Measurements from ENCODE around the gene TGM2.
A peak's percentile ranks its signal among the peaks of the same experiment; 100 is the strongest.

Gene TGM2

GRCh38 chr20:38132156-38132909, 32.7 kb downstream of the TGM2 start:
- no peak for DNase-seq (ENCODE audit: low spot score)

- no peak for DNase-seq (ENCODE audit: low spot score)
These were observed 33.4 kb downstream of the TGM2 start for GRCh38 chr20:38131588-38132121.

- no peak for DNase-seq (ENCODE audit: low spot score)
These were observed 34.1 kb downstream of the TGM2 start for GRCh38 chr20:38130687-38131587.

- DNase-seq (ENCODE audit: low spot score), result no peak
These were observed 35.0 kb downstream of the TGM2 start for GRCh38 chr20:38129893-38130609.

GRCh38 chr20:38129248-38129865, 35.7 kb downstream of the TGM2 start:
- DNase-seq (ENCODE audit: low spot score), result no peak

GRCh38 chr20:38128691-38129090, 36.4 kb downstream of the TGM2 start:
- no peak for DNase-seq (ENCODE audit: low spot score)

GRCh38 chr20:38127920-38128528, 37.0 kb downstream of the TGM2 start:
- DNase-seq (ENCODE audit: low spot score), result no peak

- DNase-seq (ENCODE audit: low spot score), result no peak
These were observed 38.0 kb downstream of the TGM2 start for GRCh38 chr20:38126932-38127621.

- no peak for DNase-seq (ENCODE audit: low spot score)
These were observed 38.7 kb downstream of the TGM2 start for GRCh38 chr20:38126146-38126921.

GRCh38 chr20:38125157-38126056, 39.7 kb downstream of the TGM2 start:
- peak; percentile 30 for DNase-seq (ENCODE audit: low spot score)

- no peak for DNase-seq (ENCODE audit: low spot score)
These were observed 42.0 kb downstream of the TGM2 start for GRCh38 chr20:38123021-38123587.

GRCh38 chr20:38121741-38122140, 43.3 kb downstream of the TGM2 start:
- DNase-seq (ENCODE audit: low spot score), result no peak

GRCh38 chr20:38120625-38120988, 44.5 kb downstream of the TGM2 start:
- DNase-seq (ENCODE audit: low spot score), result no peak

GRCh38 chr20:38119446-38119845, 45.6 kb downstream of the TGM2 start:
- DNase-seq (ENCODE audit: low spot score), result no peak

- no peak for DNase-seq (ENCODE audit: low spot score)
These were observed 47.4 kb downstream of the TGM2 start for GRCh38 chr20:38117635-38118034.

- no peak for DNase-seq (ENCODE audit: low spot score)
These were observed 47.9 kb downstream of the TGM2 start for GRCh38 chr20:38117205-38117604.

GRCh38 chr20:38116409-38117165, 48.5 kb downstream of the TGM2 start:
- no peak for DNase-seq (ENCODE audit: low spot score)

GRCh38 chr20:38115896-38116295, 49.2 kb downstream of the TGM2 start:
- no peak for DNase-seq (ENCODE audit: low spot score)
